Mesenchymal stem cell (in vitro differentiated cells and primary cell): ENCODE measurements around the gene FOXK1.

Experiments
- DNase-seq: peaks from one replicate; pipeline ENCODE4 v3.0.0-alpha.2; 2013
- H2AFZ ChIP-seq: one replicate; pipeline ENCODE4 v1.6.1; 2013; ENCODE audit warnings: low read depth, mild to moderate bottlenecking, control low read depth, inconsistent platforms, low read length, moderate library complexity
- H2AK5ac ChIP-seq: 2 replicates; pipeline ENCODE4 v1.6.1; 2013; ENCODE audit warnings: low read length, moderate library complexity, mild to moderate bottlenecking, inconsistent platforms; ENCODE audit not compliant: severe bottlenecking
- H2BK120ac ChIP-seq: one replicate; pipeline ENCODE4 v1.6.1; 2013; ENCODE audit warnings: low read depth, mild to moderate bottlenecking, inconsistent platforms, low read length, moderate library complexity
- H2BK12ac ChIP-seq, 2 experiments: one replicate each; pipeline ENCODE4 v1.6.1; 2013; ENCODE audit warnings: inconsistent platforms in 2 of 2, low read length in 2 of 2, mild to moderate bottlenecking in 2 of 2, moderate library complexity in 2 of 2, control low read depth in 1 of 2
- H2BK15ac ChIP-seq: one replicate; pipeline ENCODE4 v1.6.1; 2013; ENCODE audit warnings: mild to moderate bottlenecking, low read depth, inconsistent platforms; ENCODE audit not compliant: poor library complexity, severe bottlenecking
- H2BK5ac ChIP-seq: 2 replicates; pipeline ENCODE4 v1.6.1; 2013; ENCODE audit warnings: low read depth, mild to moderate bottlenecking, low read length, control low read depth, inconsistent platforms; ENCODE audit not compliant: poor library complexity, severe bottlenecking
- H3K14ac ChIP-seq, 2 experiments: one replicate each; pipeline ENCODE4 v1.6.1; 2013; ENCODE audit warnings: inconsistent platforms in 2 of 2, low read length in 2 of 2, control low read depth in 1 of 2, mild to moderate bottlenecking in 1 of 2, moderate library complexity in 1 of 2
- H3K18ac ChIP-seq, 2 experiments: one replicate each; pipeline ENCODE4 v1.6.1; 2013; ENCODE audit warnings: inconsistent platforms in 2 of 2, low read length in 2 of 2, control low read depth in 1 of 2, low read depth in 1 of 2, mild to moderate bottlenecking in 1 of 2
- H3K23ac ChIP-seq, 2 experiments: one replicate each; pipeline ENCODE4 v1.6.1; 2013; ENCODE audit warnings: inconsistent platforms in 2 of 2, low read length in 2 of 2, mild to moderate bottlenecking in 2 of 2, moderate library complexity in 2 of 2, control low read depth in 1 of 2
- H3K27ac ChIP-seq: 2 replicates; pipeline ENCODE4 v1.5.1; 2013; ENCODE audit warnings: mild to moderate bottlenecking, moderate library complexity, low read length, control low read depth, inconsistent platforms; ENCODE audit not compliant: poor library complexity, severe bottlenecking
- H3K27me3 ChIP-seq, 2 experiments: 2 replicates each; pipeline versions ENCODE4 v1.6.1 to v1.7.0; 2013; ENCODE audit warnings: low read length in 2 of 2, mild to moderate bottlenecking in 2 of 2, moderate library complexity in 2 of 2, control low read depth in 1 of 2, inconsistent platforms in 1 of 2; ENCODE audit not compliant: control insufficient read depth in 1 of 2, insufficient read depth in 1 of 2
- H3K36me3 ChIP-seq, 2 experiments: 2 replicates each; pipeline versions ENCODE4 v1.6.1 to v1.7.0; 2013; ENCODE audit warnings: low read length in 2 of 2, control low read depth in 1 of 2, inconsistent platforms in 1 of 2, low read depth in 1 of 2, mild to moderate bottlenecking in 1 of 2; ENCODE audit not compliant: insufficient read depth in 2 of 2, control insufficient read depth in 1 of 2
- H3K4ac ChIP-seq, 2 experiments: one replicate each; pipeline ENCODE4 v1.6.1; 2013; ENCODE audit warnings: inconsistent platforms in 2 of 2, low read length in 2 of 2, mild to moderate bottlenecking in 2 of 2, moderate library complexity in 2 of 2, control low read depth in 1 of 2, low read depth in 1 of 2
- H3K4me1 ChIP-seq: 2 replicates; pipeline ENCODE4 v1.6.1; 2013; ENCODE audit warnings: low read depth, low read length, control low read depth; ENCODE audit not compliant: control insufficient read depth, insufficient read depth
- H3K4me2 ChIP-seq: 2 replicates; pipeline ENCODE4 v1.6.1; 2013; ENCODE audit warnings: low read length, mild to moderate bottlenecking, inconsistent platforms; ENCODE audit not compliant: poor library complexity, severe bottlenecking
- H3K4me3 ChIP-seq, 2 experiments: 2 replicates each; pipeline versions ENCODE4 v1.5.1 to v1.7.0; 2013; ENCODE audit warnings: low read length in 2 of 2, mild to moderate bottlenecking in 2 of 2, control low read depth in 1 of 2, low read depth in 1 of 2; ENCODE audit not compliant: insufficient read depth in 1 of 2
- H3K79me1 ChIP-seq: replicated peaks from 2 replicates; pipeline ENCODE4 v1.6.1; 2013; ENCODE audit warnings: mild to moderate bottlenecking, control low read depth, low read length, inconsistent platforms; ENCODE audit not compliant: poor library complexity, severe bottlenecking
- H3K9ac ChIP-seq: 2 replicates; pipeline ENCODE4 v1.7.0; 2013; ENCODE audit warnings: mild to moderate bottlenecking, low read length, moderate library complexity
- H3K9me3 ChIP-seq: 2 replicates; pipeline ENCODE4 v1.7.0; 2013; ENCODE audit warnings: mild to moderate bottlenecking, low read length; ENCODE audit not compliant: control insufficient read depth
- H4K8ac ChIP-seq: one replicate; pipeline ENCODE4 v1.6.1; 2013; ENCODE audit warnings: inconsistent platforms, mild to moderate bottlenecking, low read length, moderate library complexity
- H4K91ac ChIP-seq: one replicate; pipeline ENCODE4 v1.6.1; 2013; ENCODE audit warnings: mild to moderate bottlenecking, low read length, inconsistent platforms
- WGBS: methylation state at CpG from one replicate; pipeline ENCODE4 v1.1.7; 2013; ENCODE audit warnings: mixed read lengths; 5-methylcytosine and 5-hydroxymethylcytosine counted together

FOXK1 gene

DNA sequence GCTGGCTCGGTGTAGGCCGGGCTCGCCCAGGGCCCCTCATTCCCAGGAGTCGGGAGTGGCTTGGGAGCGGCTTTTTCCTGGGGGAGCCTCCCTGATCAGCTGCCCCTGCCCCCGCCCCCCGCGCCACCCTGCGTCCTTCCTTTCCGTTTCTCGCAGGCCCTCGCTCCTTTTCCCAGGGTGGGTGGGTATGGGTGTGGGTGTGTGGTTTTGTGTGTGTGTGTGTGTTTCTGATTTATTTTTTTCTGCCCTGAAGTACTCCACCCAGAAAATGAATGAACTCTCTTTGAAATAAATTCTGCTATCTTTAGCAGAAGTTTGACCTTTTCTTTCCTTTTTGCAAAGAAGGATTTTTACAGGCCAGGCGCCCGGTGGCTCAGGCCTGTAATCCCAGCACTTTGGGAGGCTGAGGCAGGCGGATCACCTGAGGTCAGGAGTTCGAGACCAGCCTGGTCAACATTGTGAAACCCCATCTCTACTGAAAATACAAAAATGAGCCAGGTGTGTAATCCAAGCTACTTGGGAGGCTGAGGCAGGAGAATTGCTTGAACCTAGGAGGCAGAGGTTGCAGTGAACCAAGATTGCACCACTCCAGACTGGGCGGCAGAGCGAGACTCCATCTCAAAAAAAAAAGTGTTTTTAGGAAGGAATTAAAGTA lies 63.3 kb downstream of the FOXK1 start:
- Histone ChIP-seq H4K8ac (no peak overlapping the region), H3K18ac (peak overlapping the region in 1 of 2 experiments; percentile 73), H3K27me3 (no peaks in the 10 kb centered on the region)

GRCh38 chr7:4745971-4746919 lies 64.2 kb downstream of the FOXK1 start:
- Histone ChIP-seq H3K27ac (peak overlapping the region; percentile 99), H2AFZ (no peak overlapping the region), H2BK120ac (no peak overlapping the region), H3K23ac (peak overlapping the region in 1 of 2 experiments; percentile 23), H3K79me1 (peaks cover 24% of the 10 kb centered on the region), H3K18ac (peak overlapping the region in 1 of 2 experiments; percentile 92), H4K8ac (no peak overlapping the region), H3K4me2 (peak overlapping the region; percentile 17), H3K9me3 (no peaks in the 10 kb centered on the region), H3K4me3 (peak overlapping the region in 1 of 2 experiments; percentile 77), H3K9ac (peak overlapping the region; percentile 95), H3K14ac (no peak overlapping the region), H3K4me1 (peaks cover 54% of the 10 kb centered on the region), H4K91ac (peak overlapping the region; percentile 30), H3K27me3 (no peaks in the 10 kb centered on the region), H2BK5ac (no peak overlapping the region), H2BK12ac (peak overlapping the region in 1 of 2 experiments; percentile 82), H3K4ac (peak overlapping the region in 1 of 2 experiments; percentile 60), H3K36me3 (peaks cover 50 to 58% of the 10 kb centered on the region in 2 experiments), H2BK15ac (no peak overlapping the region), H2AK5ac (peak overlapping the region; percentile 45)
- WGBS: 79% methylated on average over 8 of the region's 12 CpGs
- peak; percentile 92 for DNase-seq

More for the DNA sequence above, 63.3 kb downstream of the FOXK1 start:
- no peak overlapping the region for H4K91ac ChIP-seq
- peak overlapping the region; percentile 95 for H3K9ac ChIP-seq
- no peak for DNase-seq
- H3K14ac ChIP-seq: no peak overlapping the region
- H3K4me3 ChIP-seq: peak overlapping the region in 1 of 2 experiments; percentile 77
- H3K9me3 ChIP-seq: no peaks in the 10 kb centered on the region
- H2BK12ac ChIP-seq: no peak overlapping the region
- peaks cover 29% of the 10 kb centered on the region for H3K79me1 ChIP-seq
- H2AFZ ChIP-seq: no peak overlapping the region
- H3K4me1 ChIP-seq: peaks cover 56% of the 10 kb centered on the region
- H3K27ac ChIP-seq: peak overlapping the region; percentile 99
- peak overlapping the region; percentile 62 for H2BK5ac ChIP-seq
- no peak overlapping the region for H2AK5ac ChIP-seq
- H2BK15ac ChIP-seq: no peak overlapping the region
- H3K23ac ChIP-seq: no peak overlapping the region
- peak overlapping the region; percentile 8 for H3K4me2 ChIP-seq
- H2BK120ac ChIP-seq: peak overlapping the region; percentile 75
- WGBS: 12% methylated on average over 7 of the region's 18 CpGs
- peak overlapping the region in 1 of 2 experiments; percentile 58 for H3K4ac ChIP-seq
- H3K36me3 ChIP-seq: peaks cover 56 to 57% of the 10 kb centered on the region in 2 experiments

- Histone ChIP-seq H4K8ac (peak overlapping the region; percentile 0), H3K27me3 (no peaks in the 10 kb centered on the region), H2BK12ac (peak overlapping the region in 1 of 2 experiments; percentile 82), H2AFZ (no peak overlapping the region), H4K91ac (peak overlapping the region; percentile 64), H3K4me2 (no peak overlapping the region), H3K14ac (no peak overlapping the region), H3K9me3 (no peaks in the 10 kb centered on the region), H2BK15ac (peak overlapping the region; percentile 90), H2AK5ac (peak overlapping the region; percentile 45), H3K9ac (peak overlapping the region; percentile 95), H2BK120ac (no peak overlapping the region), H3K4ac (peak overlapping the region in 1 of 2 experiments; percentile 6), H3K18ac (peak overlapping the region in 1 of 2 experiments; percentile 64), H3K4me3 (no peak overlapping the region), H3K27ac (peak overlapping the region; percentile 99), H3K36me3 (peaks cover 43 to 60% of the 10 kb centered on the region in 2 experiments), H3K23ac (peak overlapping the region in 1 of 2 experiments; percentile 23), H3K79me1 (peaks cover 24% of the 10 kb centered on the region), H2BK5ac (peak overlapping the region; percentile 66), H3K4me1 (peaks cover 55% of the 10 kb centered on the region)
- WGBS: 96% methylated on average over 22 of the region's 22 CpGs
- DNase-seq: no peak
Observed at GRCh38 chr7:4747013-4747412, 64.9 kb downstream of the FOXK1 start.
